Measurements from ENCODE around the gene TMBIM1. TPM values are rescaled to one million over a fixed set of nuclear protein-coding genes. Genes with fewer than 3 reads are reported as not detected.

The TMBIM1 gene
- 100 to 1,000 TPM; 234 to 370 (median 319) TPM for total RNA-seq

- H3K36me3 ChIP-seq: no peaks in the 10 kb centered on the region
- peaks cover 83% of the 10 kb centered on the region for H3K4me1 ChIP-seq
- no peaks in the 10 kb centered on the region for H3K27me3 ChIP-seq
- TF ChIP-seq POLR2A (IDR thresholded peaks at IDR 0.05) (peak in 1 of 2 donors; percentile 92), POLR2AphosphoS5 (IDR thresholded peaks at IDR 0.05) (peak in 2 of 3 donors; percentile 53 to 71), EP300 (IDR thresholded peaks at IDR 0.05) (no peak), CTCF (IDR thresholded peaks at IDR 0.05) (peak; percentile 91 to 98)
- no peaks in the 10 kb centered on the region for H3K9me3 ChIP-seq
- 7% methylated on average over 30 of the region's 63 CpGs for WGBS
- peak; percentile 89 to 91 for DNase-seq (ENCODE audit: low spot score in 2 of 2)
- H3K27ac ChIP-seq: peak within 1 kb of the TSS; percentile 97
- H3K4me3 ChIP-seq: peak within 1 kb of the TSS; percentile 73
These were observed at the start of gene TMBIM1 for GRCh38 chr2:218292048-218293014. TMBIM1 (minus strand) TSS chr2:218292503; CDS start chr2:218282141, 10,362 bp downstream.

GRCh38 chr2:218341381-218341780, 49.1 kb upstream of the TMBIM1 start:
- no CpG with 5 or more reads among the region's 8 CpGs for WGBS
- H3K9me3 ChIP-seq: no peaks in the 10 kb centered on the region
- peaks cover 14% of the 10 kb centered on the region for H3K4me1 ChIP-seq
- H3K4me3 ChIP-seq: no peak overlapping the region
- no peak for DNase-seq (ENCODE audit: low spot score in 2 of 2)
- H3K27ac ChIP-seq: no peak overlapping the region
- TF ChIP-seq POLR2AphosphoS5 (IDR thresholded peaks at IDR 0.05) (no peak), CTCF (IDR thresholded peaks at IDR 0.05) (no peak), EP300 (IDR thresholded peaks at IDR 0.05) (no peak), POLR2A (IDR thresholded peaks at IDR 0.05) (no peak)
- peaks cover 9% of the 10 kb centered on the region for H3K36me3 ChIP-seq
- no peaks in the 10 kb centered on the region for H3K27me3 ChIP-seq

- no peaks in the 10 kb centered on the region for H3K27me3 ChIP-seq
- H3K4me1 ChIP-seq: peaks cover 14% of the 10 kb centered on the region
- no peak for DNase-seq (ENCODE audit: low spot score in 2 of 2)
- WGBS: 93% methylated on average over 6 of the region's 9 CpGs
- TF ChIP-seq POLR2AphosphoS5 (IDR thresholded peaks at IDR 0.05) (no peak), CTCF (IDR thresholded peaks at IDR 0.05) (no peak), POLR2A (IDR thresholded peaks at IDR 0.05) (no peak), EP300 (IDR thresholded peaks at IDR 0.05) (no peak)
- no peak overlapping the region for H3K27ac ChIP-seq
- peaks cover 9% of the 10 kb centered on the region for H3K36me3 ChIP-seq
- H3K9me3 ChIP-seq: no peaks in the 10 kb centered on the region
- no peak overlapping the region for H3K4me3 ChIP-seq
These were observed 48.4 kb upstream of the TMBIM1 start for GRCh38 chr2:218340656-218341055.

- Histone ChIP-seq H3K36me3 (no peaks in the 10 kb centered on the region), H3K4me3 (no peak overlapping the region), H3K9me3 (no peaks in the 10 kb centered on the region), H3K27me3 (no peaks in the 10 kb centered on the region), H3K4me1 (no peaks in the 10 kb centered on the region), H3K27ac (no peak overlapping the region)
- WGBS: 96% methylated on average over 3 of the region's 3 CpGs
- no peak for DNase-seq (ENCODE audit: low spot score in 2 of 2)
- TF ChIP-seq EP300 (IDR thresholded peaks at IDR 0.05) (no peak), POLR2AphosphoS5 (IDR thresholded peaks at IDR 0.05) (no peak), POLR2A (IDR thresholded peaks at IDR 0.05) (no peak), CTCF (IDR thresholded peaks at IDR 0.05) (no peak)
These were observed 42.2 kb upstream of the TMBIM1 start for GRCh38 chr2:218334531-218334930.

- no peaks in the 10 kb centered on the region for H3K36me3 ChIP-seq
- H3K27me3 ChIP-seq: no peaks in the 10 kb centered on the region
- no peak for DNase-seq (ENCODE audit: low spot score in 2 of 2)
- TF ChIP-seq POLR2A (IDR thresholded peaks at IDR 0.05) (no peak), POLR2AphosphoS5 (IDR thresholded peaks at IDR 0.05) (no peak), EP300 (IDR thresholded peaks at IDR 0.05) (no peak), CTCF (IDR thresholded peaks at IDR 0.05) (no peak)
- no peak overlapping the region for H3K4me3 ChIP-seq
- no peaks in the 10 kb centered on the region for H3K9me3 ChIP-seq
- WGBS: 77% methylated on average over 16 of the region's 16 CpGs
- no peaks in the 10 kb centered on the region for H3K4me1 ChIP-seq
- H3K27ac ChIP-seq: peak overlapping the region; percentile 60
These were observed 40.8 kb upstream of the TMBIM1 start for GRCh38 chr2:218332920-218333645.
